Measurements from ENCODE around the gene ZNF672. TPM values are rescaled to one million over a fixed set of nuclear protein-coding genes. Genes with fewer than 3 reads are reported as not detected.

ZNF672 gene
- total and polyA plus RNA-seq, 2 of the 13 experiments (the other 11 are each of a cell fraction or from before 2014, with no cell fraction given), result 17.2 to 22.9 TPM

DNA sequence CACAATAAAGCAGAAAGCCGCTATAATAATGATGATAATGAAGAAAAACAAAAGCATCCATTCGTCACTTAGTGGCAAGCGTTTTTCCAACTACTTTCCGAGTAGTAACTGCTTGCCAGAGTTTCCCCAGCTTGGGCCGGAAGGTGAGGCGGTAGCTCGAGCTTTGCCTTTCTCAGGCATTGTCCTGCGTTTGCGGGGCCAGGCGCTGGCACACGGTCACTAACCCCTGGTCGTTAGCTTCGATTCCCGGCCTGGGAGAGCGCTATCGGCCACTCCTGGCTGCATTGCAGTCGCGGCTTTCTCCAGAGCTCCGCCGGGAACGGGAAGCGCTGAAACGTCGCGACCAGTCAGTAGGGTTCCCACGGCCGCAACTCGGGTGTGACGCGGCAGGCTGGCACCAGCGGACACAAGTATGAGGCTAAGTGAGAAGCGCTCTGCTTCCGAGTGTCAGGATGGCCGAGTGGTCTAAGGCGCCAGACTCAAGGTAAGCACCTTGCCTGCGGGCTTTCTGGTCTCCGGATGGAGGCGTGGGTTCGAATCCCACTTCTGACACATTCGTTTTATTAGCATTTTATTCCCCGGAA lies 35.5 kb downstream of the ZNF672 start (continued):
- TF ChIP-seq, protein P1, sequence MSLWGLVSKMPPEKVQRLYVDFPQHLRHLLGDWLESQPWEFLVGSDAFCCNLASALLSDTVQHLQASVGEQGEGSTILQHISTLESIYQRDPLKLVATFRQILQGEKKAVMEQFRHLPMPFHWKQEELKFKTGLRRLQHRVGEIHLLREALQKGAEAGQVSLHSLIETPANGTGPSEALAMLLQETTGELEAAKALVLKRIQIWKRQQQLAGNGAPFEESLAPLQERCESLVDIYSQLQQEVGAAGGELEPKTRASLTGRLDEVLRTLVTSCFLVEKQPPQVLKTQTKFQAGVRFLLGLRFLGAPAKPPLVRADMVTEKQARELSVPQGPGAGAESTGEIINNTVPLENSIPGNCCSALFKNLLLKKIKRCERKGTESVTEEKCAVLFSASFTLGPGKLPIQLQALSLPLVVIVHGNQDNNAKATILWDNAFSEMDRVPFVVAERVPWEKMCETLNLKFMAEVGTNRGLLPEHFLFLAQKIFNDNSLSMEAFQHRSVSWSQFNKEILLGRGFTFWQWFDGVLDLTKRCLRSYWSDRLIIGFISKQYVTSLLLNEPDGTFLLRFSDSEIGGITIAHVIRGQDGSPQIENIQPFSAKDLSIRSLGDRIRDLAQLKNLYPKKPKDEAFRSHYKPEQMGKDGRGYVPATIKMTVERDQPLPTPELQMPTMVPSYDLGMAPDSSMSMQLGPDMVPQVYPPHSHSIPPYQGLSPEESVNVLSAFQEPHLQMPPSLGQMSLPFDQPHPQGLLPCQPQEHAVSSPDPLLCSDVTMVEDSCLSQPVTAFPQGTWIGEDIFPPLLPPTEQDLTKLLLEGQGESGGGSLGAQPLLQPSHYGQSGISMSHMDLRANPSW (CRISPR knock-in tag; IDR thresholded peaks at IDR 0.05; ENCODE audit: borderline replicate concordance), result peak; percentile 84
- TF ChIP-seq, protein P2, sequence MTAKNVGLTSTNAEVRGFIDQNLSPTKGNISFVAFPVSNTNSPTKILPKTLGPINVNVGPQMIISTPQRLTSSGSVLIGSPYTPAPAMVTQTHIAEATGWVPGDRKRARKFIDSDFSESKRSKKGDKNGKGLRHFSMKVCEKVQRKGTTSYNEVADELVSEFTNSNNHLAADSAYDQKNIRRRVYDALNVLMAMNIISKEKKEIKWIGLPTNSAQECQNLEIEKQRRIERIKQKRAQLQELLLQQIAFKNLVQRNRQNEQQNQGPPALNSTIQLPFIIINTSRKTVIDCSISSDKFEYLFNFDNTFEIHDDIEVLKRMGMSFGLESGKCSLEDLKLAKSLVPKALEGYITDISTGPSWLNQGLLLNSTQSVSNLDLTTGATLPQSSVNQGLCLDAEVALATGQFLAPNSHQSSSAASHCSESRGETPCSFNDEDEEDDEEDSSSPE (CRISPR knock-in tag; IDR thresholded peaks at IDR 0.05), result 0 out of 2 replicates have a peak, but pooled peaks have one; percentile 21
- TF ChIP-seq, protein P3, sequence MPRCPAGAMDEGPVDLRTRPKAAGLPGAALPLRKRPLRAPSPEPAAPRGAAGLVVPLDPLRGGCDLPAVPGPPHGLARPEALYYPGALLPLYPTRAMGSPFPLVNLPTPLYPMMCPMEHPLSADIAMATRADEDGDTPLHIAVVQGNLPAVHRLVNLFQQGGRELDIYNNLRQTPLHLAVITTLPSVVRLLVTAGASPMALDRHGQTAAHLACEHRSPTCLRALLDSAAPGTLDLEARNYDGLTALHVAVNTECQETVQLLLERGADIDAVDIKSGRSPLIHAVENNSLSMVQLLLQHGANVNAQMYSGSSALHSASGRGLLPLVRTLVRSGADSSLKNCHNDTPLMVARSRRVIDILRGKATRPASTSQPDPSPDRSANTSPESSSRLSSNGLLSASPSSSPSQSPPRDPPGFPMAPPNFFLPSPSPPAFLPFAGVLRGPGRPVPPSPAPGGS (CRISPR knock-in tag; IDR thresholded peaks at IDR 0.05), result no peak; the same call in 1 of the 2 replicates
- TF ChIP-seq, protein P4, sequence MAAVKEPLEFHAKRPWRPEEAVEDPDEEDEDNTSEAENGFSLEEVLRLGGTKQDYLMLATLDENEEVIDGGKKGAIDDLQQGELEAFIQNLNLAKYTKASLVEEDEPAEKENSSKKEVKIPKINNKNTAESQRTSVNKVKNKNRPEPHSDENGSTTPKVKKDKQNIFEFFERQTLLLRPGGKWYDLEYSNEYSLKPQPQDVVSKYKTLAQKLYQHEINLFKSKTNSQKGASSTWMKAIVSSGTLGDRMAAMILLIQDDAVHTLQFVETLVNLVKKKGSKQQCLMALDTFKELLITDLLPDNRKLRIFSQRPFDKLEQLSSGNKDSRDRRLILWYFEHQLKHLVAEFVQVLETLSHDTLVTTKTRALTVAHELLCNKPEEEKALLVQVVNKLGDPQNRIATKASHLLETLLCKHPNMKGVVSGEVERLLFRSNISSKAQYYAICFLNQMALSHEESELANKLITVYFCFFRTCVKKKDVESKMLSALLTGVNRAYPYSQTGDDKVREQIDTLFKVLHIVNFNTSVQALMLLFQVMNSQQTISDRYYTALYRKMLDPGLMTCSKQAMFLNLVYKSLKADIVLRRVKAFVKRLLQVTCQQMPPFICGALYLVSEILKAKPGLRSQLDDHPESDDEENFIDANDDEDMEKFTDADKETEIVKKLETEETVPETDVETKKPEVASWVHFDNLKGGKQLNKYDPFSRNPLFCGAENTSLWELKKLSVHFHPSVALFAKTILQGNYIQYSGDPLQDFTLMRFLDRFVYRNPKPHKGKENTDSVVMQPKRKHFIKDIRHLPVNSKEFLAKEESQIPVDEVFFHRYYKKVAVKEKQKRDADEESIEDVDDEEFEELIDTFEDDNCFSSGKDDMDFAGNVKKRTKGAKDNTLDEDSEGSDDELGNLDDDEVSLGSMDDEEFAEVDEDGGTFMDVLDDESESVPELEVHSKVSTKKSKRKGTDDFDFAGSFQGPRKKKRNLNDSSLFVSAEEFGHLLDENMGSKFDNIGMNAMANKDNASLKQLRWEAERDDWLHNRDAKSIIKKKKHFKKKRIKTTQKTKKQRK (IDR thresholded peaks at IDR 0.05; ENCODE audit: low read length), result no peak
- no peak for TF ChIP-seq KLF12 (CRISPR knock-in tag; IDR thresholded peaks at IDR 0.05; ENCODE audit: borderline replicate concordance)
- TF ChIP-seq, protein P5, sequence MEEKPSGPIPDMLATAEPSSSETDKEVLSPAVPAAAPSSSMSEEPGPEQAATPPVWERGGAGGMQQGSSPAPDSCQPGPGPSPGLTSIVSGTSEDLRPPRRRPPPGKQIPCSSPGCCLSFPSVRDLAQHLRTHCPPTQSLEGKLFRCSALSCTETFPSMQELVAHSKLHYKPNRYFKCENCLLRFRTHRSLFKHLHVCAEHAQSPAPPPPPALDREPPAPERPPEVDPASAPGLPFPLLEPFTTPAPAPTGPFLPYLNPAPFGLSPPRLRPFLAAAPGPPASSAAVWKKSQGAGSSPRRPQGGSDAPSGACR (CRISPR knock-in tag; IDR thresholded peaks at IDR 0.05), result peak; percentile 77
- no peak for TF ChIP-seq LCORL (IDR thresholded peaks at IDR 0.05)
- TF ChIP-seq LCORL (CRISPR knock-in tag; IDR thresholded peaks at IDR 0.05), result peak; percentile 54; the same call in 1 of the 2 replicates
- TF ChIP-seq IRX3 (CRISPR knock-in tag; IDR thresholded peaks at IDR 0.05; ENCODE audit: borderline replicate concordance, low read depth), result no peak
- TF ChIP-seq, protein P6, sequence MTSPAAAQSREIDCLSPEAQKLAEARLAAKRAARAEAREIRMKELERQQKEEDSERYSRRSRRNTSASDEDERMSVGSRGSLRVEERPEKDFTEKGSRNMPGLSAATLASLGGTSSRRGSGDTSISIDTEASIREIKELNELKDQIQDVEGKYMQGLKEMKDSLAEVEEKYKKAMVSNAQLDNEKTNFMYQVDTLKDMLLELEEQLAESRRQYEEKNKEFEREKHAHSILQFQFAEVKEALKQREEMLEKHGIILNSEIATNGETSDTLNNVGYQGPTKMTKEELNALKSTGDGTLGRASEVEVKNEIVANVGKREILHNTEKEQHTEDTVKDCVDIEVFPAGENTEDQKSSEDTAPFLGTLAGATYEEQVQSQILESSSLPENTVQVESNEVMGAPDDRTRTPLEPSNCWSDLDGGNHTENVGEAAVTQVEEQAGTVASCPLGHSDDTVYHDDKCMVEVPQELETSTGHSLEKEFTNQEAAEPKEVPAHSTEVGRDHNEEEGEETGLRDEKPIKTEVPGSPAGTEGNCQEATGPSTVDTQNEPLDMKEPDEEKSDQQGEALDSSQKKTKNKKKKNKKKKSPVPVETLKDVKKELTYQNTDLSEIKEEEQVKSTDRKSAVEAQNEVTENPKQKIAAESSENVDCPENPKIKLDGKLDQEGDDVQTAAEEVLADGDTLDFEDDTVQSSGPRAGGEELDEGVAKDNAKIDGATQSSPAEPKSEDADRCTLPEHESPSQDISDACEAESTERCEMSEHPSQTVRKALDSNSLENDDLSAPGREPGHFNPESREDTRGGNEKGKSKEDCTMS (CRISPR knock-in tag; conservative IDR thresholded peaks at IDR 0.05), result no peak
- TF ChIP-seq PHF21A (CRISPR knock-in tag; IDR thresholded peaks at IDR 0.05), result peak; percentile 85
- no peak for TF ChIP-seq RFX3 (CRISPR knock-in tag; IDR thresholded peaks at IDR 0.05)
- TF ChIP-seq ZNF616 (CRISPR knock-in tag; IDR thresholded peaks at IDR 0.05; ENCODE audit: low read depth), result peak; percentile 41; the same call in 1 of the 2 replicates
- no peak for TF ChIP-seq CENPT (CRISPR knock-in tag; IDR thresholded peaks at IDR 0.05; ENCODE audit: low read depth)
- TF ChIP-seq ZNF713 (CRISPR knock-in tag; IDR thresholded peaks at IDR 0.05), result no peak
- TF ChIP-seq ZNF10 (CRISPR knock-in tag; IDR thresholded peaks at IDR 0.05; ENCODE audit: borderline replicate concordance, low read depth), result no peak
- no peak for TF ChIP-seq PPARG (CRISPR knock-in tag; conservative IDR thresholded peaks at IDR 0.05)
- TF ChIP-seq NFATC3 (CRISPR knock-in tag; IDR thresholded peaks at IDR 0.05), result no peak

Data from HepG2 (cell line).